ENCODE data around the gene STK10. TPM values are rescaled to one million over a fixed set of nuclear protein-coding genes. Genes with fewer than 3 reads are reported as not detected.

Gene STK10
- total RNA-seq, 1 donor from 2014 or later: 72.5 TPM

- Histone ChIP-seq H3K9me3 (no peaks in the 10 kb centered on the region), H3K27me3 (ENCODE audit: low read depth) (no peaks in the 10 kb centered on the region), H3K27ac (no peak overlapping the region), H3K36me3 (peaks cover 40% of the 10 kb centered on the region), H3K4me1 (peaks cover 15% of the 10 kb centered on the region), H3K4me3 (no peak overlapping the region)
- no peak for TF ChIP-seq CTCF (IDR thresholded peaks at IDR 0.05)
- intact Hi-C loops (cut with DNase I): no loop called here
- DNase-seq (no peak), ATAC-seq (no peak)
Observed at GRCh38 chr5:172074896-172075295, 113.1 kb downstream of the STK10 start.

- TF ChIP-seq CTCF (IDR thresholded peaks at IDR 0.05): no peak
- Histone ChIP-seq H3K36me3 (peaks cover 29% of the 10 kb centered on the region), H3K27ac (no peak overlapping the region), H3K9me3 (no peaks in the 10 kb centered on the region), H3K4me3 (no peak overlapping the region), H3K4me1 (no peaks in the 10 kb centered on the region), H3K27me3 (ENCODE audit: low read depth) (no peaks in the 10 kb centered on the region)
- ATAC-seq (no peak), DNase-seq (no peak)
- intact Hi-C loops (cut with DNase I): no loop called here
Observed at GRCh38 chr5:172071309-172071875, 116.6 kb downstream of the STK10 start.

GRCh38 chr5:172065431-172066065 is 122.5 kb downstream of the STK10 start:
- intact Hi-C loops (cut with DNase I): no loop called here
- Histone ChIP-seq H3K9me3 (no peaks in the 10 kb centered on the region), H3K27ac (no peak overlapping the region), H3K27me3 (ENCODE audit: low read depth) (no peaks in the 10 kb centered on the region), H3K36me3 (peaks cover 48% of the 10 kb centered on the region), H3K4me3 (no peak overlapping the region), H3K4me1 (no peaks in the 10 kb centered on the region)
- TF ChIP-seq CTCF (IDR thresholded peaks at IDR 0.05): no peak
- ATAC-seq: no peak
- DNase-seq: no peak

GRCh38 chr5:172064766-172065165 is 123.3 kb downstream of the STK10 start:
- intact Hi-C loops (cut with DNase I): no loop called here
- Histone ChIP-seq H3K27ac (no peak overlapping the region), H3K4me3 (no peak overlapping the region), H3K27me3 (ENCODE audit: low read depth) (no peaks in the 10 kb centered on the region), H3K9me3 (no peaks in the 10 kb centered on the region), H3K4me1 (no peaks in the 10 kb centered on the region), H3K36me3 (peaks cover 56% of the 10 kb centered on the region)
- no peak for ATAC-seq
- no peak for TF ChIP-seq CTCF (IDR thresholded peaks at IDR 0.05)
- DNase-seq: no peak

GRCh38 chr5:172064358-172064757 is 123.7 kb downstream of the STK10 start:
- TF ChIP-seq CTCF (IDR thresholded peaks at IDR 0.05): no peak
- H3K27ac ChIP-seq: no peak overlapping the region
- DNase-seq (no peak), ATAC-seq (no peak)
- H3K4me1 ChIP-seq: no peaks in the 10 kb centered on the region
- intact Hi-C loops (cut with DNase I): no loop called here
- peaks cover 60% of the 10 kb centered on the region for H3K36me3 ChIP-seq
- H3K9me3 ChIP-seq: no peaks in the 10 kb centered on the region
- no peak overlapping the region for H3K4me3 ChIP-seq
- H3K27me3 ChIP-seq (ENCODE audit: low read depth): no peaks in the 10 kb centered on the region

Data from lower lobe of right lung (tissue), 2 donors.